HuH-7 (cell line): Measurements from ENCODE around the gene ERP29.
"Not testable (repeated sequence)": the region's sequence is repeated elsewhere in the genome, so short reads cannot be mapped to it uniquely, and the experiment has no call there.

Experiments
- DNase-seq: peaks from one replicate; pipeline ENCODE4 v3.0.0; 2011; ENCODE audit warnings: low spot score

Gene ERP29

GRCh38 chr12:112012775-112013600 lies at the start of gene ERP29, which contains the start of gene TMEM116:
ERP29 (plus strand) TSS chr12:112013426; CDS start chr12:112013466, 40 bp downstream.
TMEM116 (minus strand) TSS chr12:112013165; CDS start chr12:112005270, 7,895 bp downstream.
- DNase-seq = peak; percentile 99

- no peak for DNase-seq
Measured at GRCh38 chr12:111964935-111965334, 48.3 kb upstream of the ERP29 start.

GRCh38 chr12:111971800-111972199 lies 41.4 kb upstream of the ERP29 start:
- DNase-seq = no peak

- DNase-seq = no peak
Measured at GRCh38 chr12:111975161-111975931, 37.9 kb upstream of the ERP29 start.

GRCh38 chr12:111976291-111976690 lies 36.9 kb upstream of the ERP29 start:
- DNase-seq = no peak

- no peak for DNase-seq
Measured at GRCh38 chr12:111976860-111977259, 36.4 kb upstream of the ERP29 start.

GRCh38 chr12:111978545-111978944 lies 34.7 kb upstream of the ERP29 start:
- DNase-seq = no peak

GRCh38 chr12:111980598-111980997 lies 32.6 kb upstream of the ERP29 start:
- no peak for DNase-seq

- no peak for DNase-seq
Measured at GRCh38 chr12:111981987-111982386, 31.2 kb upstream of the ERP29 start.

- no peak for DNase-seq
Measured at GRCh38 chr12:111984820-111985219, 28.4 kb upstream of the ERP29 start.

GRCh38 chr12:111991535-111991934 lies 21.7 kb upstream of the ERP29 start:
- DNase-seq = no peak

- no peak for DNase-seq
Measured at GRCh38 chr12:111991946-111992345, 21.3 kb upstream of the ERP29 start.

GRCh38 chr12:111992464-111992863 lies 20.8 kb upstream of the ERP29 start:
- no peak for DNase-seq

- DNase-seq = no peak
Measured at GRCh38 chr12:111993292-111994150, 19.7 kb upstream of the ERP29 start.

- DNase-seq = not testable (repeated sequence)
Measured at GRCh38 chr12:111994211-111995111, 18.8 kb upstream of the ERP29 start.

- no peak for DNase-seq
Measured at GRCh38 chr12:111995782-111996480, 17.3 kb upstream of the ERP29 start.

- DNase-seq = no peak
Measured at GRCh38 chr12:111997300-111997699, 15.9 kb upstream of the ERP29 start.

GRCh38 chr12:111998015-111998414 lies 15.2 kb upstream of the ERP29 start:
- DNase-seq = no peak

- DNase-seq = not testable (repeated sequence)
Measured at GRCh38 chr12:111999129-111999528, 14.1 kb upstream of the ERP29 start.

- no peak for DNase-seq
Measured at GRCh38 chr12:112000820-112001219, 12.4 kb upstream of the ERP29 start.
